GM12865 (cell line): ENCODE data around the gene NR5A1.

Source experiments
- DNase-seq: peaks from one replicate; pipeline ENCODE4 v3.0.0; 2010; ENCODE audit warnings: low read depth
- H3K4me3 ChIP-seq: 2 replicates; pipeline ENCODE4 v1.5.1; 2011; ENCODE audit warnings: mild to moderate bottlenecking, low read depth, low read length, control low read depth
- CTCF ChIP-seq: IDR thresholded peaks from 2 replicates; pipeline ENCODE4 v1.5.1; 2011; ENCODE audit warnings: low read length, control low read depth, low read depth, inconsistent platforms; ENCODE audit not compliant: insufficient read depth; ENCODE audit errors: missing control alignments

Gene NR5A1

GRCh38 chr9:124448019-124448418 is 59.2 kb downstream of the NR5A1 start:
- TF ChIP-seq CTCF = no peak
- no peak for DNase-seq
- H3K4me3 ChIP-seq = no peak overlapping the region

- TF ChIP-seq CTCF = no peak
- DNase-seq = no peak
- no peak overlapping the region for H3K4me3 ChIP-seq
Measured at GRCh38 chr9:124447297-124447661, 59.9 kb downstream of the NR5A1 start.

- TF ChIP-seq CTCF = no peak
- no peak overlapping the region for H3K4me3 ChIP-seq
- no peak for DNase-seq
Measured at GRCh38 chr9:124444166-124444565, 63.0 kb downstream of the NR5A1 start.

GRCh38 chr9:124443625-124444024 is 63.6 kb downstream of the NR5A1 start:
- no peak for DNase-seq
- no peak overlapping the region for H3K4me3 ChIP-seq
- TF ChIP-seq CTCF = no peak

GRCh38 chr9:124442826-124443225 is 64.4 kb downstream of the NR5A1 start:
- no peak for DNase-seq
- no peak for TF ChIP-seq CTCF
- no peak overlapping the region for H3K4me3 ChIP-seq

- no peak for DNase-seq
- no peak for TF ChIP-seq CTCF
- H3K4me3 ChIP-seq = no peak overlapping the region
Measured at GRCh38 chr9:124442379-124442778, 64.8 kb downstream of the NR5A1 start.

GRCh38 chr9:124441291-124441690 is 65.9 kb downstream of the NR5A1 start:
- no peak for TF ChIP-seq CTCF
- no peak overlapping the region for H3K4me3 ChIP-seq
- DNase-seq = no peak
